HCT116 (cell line): ENCODE data around the gene SRI. TPM values are rescaled to one million over a fixed set of nuclear protein-coding genes. Genes with fewer than 3 reads are reported as not detected.

Source experiments
- ATAC-seq: fragments of 200-7000 bp; cut with Tn5 transposase; 2 replicates; pipeline ENCODE4 v1.9.1; 2020; ENCODE audit warnings: mild to moderate bottlenecking, moderate library complexity
- BruUV-seq: library from RNA; stranded (reverse); fragments of 400-500 nt; replicated peaks from 2 replicates; lab custom pipeline; 2021; lab: Mats Ljungman, UMichigan
- CTCF ChIA-PET: fragments of 300-600 bp; sonication (Branson Sonifier 250); formaldehyde crosslinking; loops from one replicate; lab custom pipeline; 2021; ENCODE audit warnings: antibody characterized with exemption; lab: Charles Lee
- POLR2A ChIA-PET: fragments of 300-600, 350-600 bp; sonication (Branson Sonifier 250); formaldehyde crosslinking; loops from one replicate; lab custom pipeline; 2021; ENCODE audit warnings: antibody characterized with exemption; lab: Charles Lee
- RAD21 ChIA-PET, 2 experiments: fragments of 300-600 bp; sonication (Branson Sonifier 250); formaldehyde crosslinking; loops; one replicate each; lab custom pipeline; 2023; ENCODE audit warnings: low total read pairs in 2 of 2; ENCODE audit not compliant: uncharacterized antibody in 2 of 2, unreplicated experiment in 2 of 2, low non-redundant PET in 1 of 2; lab: Charles Lee
- DNase-seq: peaks from one replicate; pipeline ENCODE4 v3.0.0-alpha.2; 2010; ENCODE audit warnings: low read depth, low spot score
- H2AFZ ChIP-seq: fragments of 200-600 bp; shearing (Covaris generic), sonication (generic); 2 replicates; pipeline ENCODE4 v1.6.1; 2017; ENCODE audit warnings: low read depth, mixed run types, mixed read lengths, antibody characterized with exemption, low read length; ENCODE audit not compliant: poor library complexity, severe bottlenecking
- H3K27ac ChIP-seq: 2 replicates; pipeline ENCODE4 v1.5.1; 2012; ENCODE audit warnings: low read depth, low read length
- H3K27me3 ChIP-seq: fragments of 200-600 bp; sonication (generic); 2 replicates; pipeline ENCODE4 v1.6.1; 2016; ENCODE audit warnings: mixed run types, low read length, mixed read lengths; ENCODE audit not compliant: insufficient read depth
- H3K36me3 ChIP-seq, 2 experiments: fragments of 200-500 bp in 1 of 2; fragments of 200-600 bp in 1 of 2; sonication (Bioruptor generic) in 1 of 2; sonication (generic) in 1 of 2; 2 replicates each; pipeline versions ENCODE4 v1.5.1 to v1.6.1; 2014 to 2016; ENCODE audit warnings: low read length in 2 of 2, inconsistent platforms in 1 of 2, mixed read lengths in 1 of 2, mixed run types in 1 of 2; ENCODE audit not compliant: insufficient read depth in 2 of 2, control insufficient read depth in 1 of 2
- H3K4me1 ChIP-seq, 2 experiments: fragments of 200-600 bp in 1 of 2; sonication (generic) in 1 of 2; 2 replicates each; pipeline versions ENCODE4 v1.5.1 to v1.6.1; 2012 to 2017; ENCODE audit warnings: low read length in 2 of 2, inconsistent platforms in 1 of 2, mild to moderate bottlenecking in 1 of 2, mixed read lengths in 1 of 2, mixed run types in 1 of 2, moderate library complexity in 1 of 2; ENCODE audit not compliant: insufficient read depth in 2 of 2, control insufficient read depth in 1 of 2
- H3K4me2 ChIP-seq: fragments of 200-600 bp; sonication (generic); 2 replicates; pipeline ENCODE4 v1.6.1; 2017; ENCODE audit warnings: mixed run types, low read length, mixed read lengths
- H3K4me3 ChIP-seq, 2 experiments: fragments of 200-600 bp in 1 of 2; sonication (generic) in 1 of 2; replicated peaks in 1 of 2; 2 replicates each; pipeline ENCODE4 v1.5.1; 2011 to 2016; ENCODE audit warnings: low read length in 2 of 2, control low read depth in 1 of 2, low read depth in 1 of 2, mild to moderate bottlenecking in 1 of 2, mixed read lengths in 1 of 2, mixed run types in 1 of 2
- H3K79me2 ChIP-seq: fragments of 200-600 bp; sonication (generic); 2 replicates; pipeline ENCODE4 v1.6.1; 2017; ENCODE audit warnings: mild to moderate bottlenecking, mixed run types, low read length, moderate library complexity, mixed read lengths; ENCODE audit not compliant: insufficient read depth
- H3K9ac ChIP-seq: fragments of 200-600 bp; sonication (generic); 2 replicates; pipeline ENCODE4 v1.6.1; 2016; ENCODE audit warnings: low read length, mixed read lengths
- H3K9me2 ChIP-seq: fragments of 200-600 bp; sonication (generic), shearing (Covaris generic); 2 replicates; pipeline ENCODE4 v1.6.1; 2017; ENCODE audit warnings: mixed run types, mild to moderate bottlenecking, moderate library complexity; ENCODE audit not compliant: insufficient read depth
- H3K9me3 ChIP-seq, 2 experiments: fragments of 200-500 bp in 1 of 2; fragments of 200-600 bp in 1 of 2; sonication (Bioruptor generic) in 1 of 2; sonication (generic) in 1 of 2; 2 replicates each; pipeline ENCODE4 v1.6.1; 2014 to 2017; ENCODE audit warnings: low read length in 2 of 2, mixed read lengths in 2 of 2, inconsistent platforms in 1 of 2, low read depth in 1 of 2, mild to moderate bottlenecking in 1 of 2, mixed run types in 1 of 2, moderate library complexity in 1 of 2; ENCODE audit not compliant: control insufficient read depth in 1 of 2, insufficient read depth in 1 of 2
- H4K20me1 ChIP-seq: fragments of 200-600 bp; sonication (generic), shearing (Covaris generic); 2 replicates; pipeline ENCODE4 v1.6.1; 2017; ENCODE audit warnings: mixed run types, mild to moderate bottlenecking, moderate library complexity; ENCODE audit not compliant: insufficient read depth
- CBX3 ChIP-seq: IDR thresholded peaks from 2 replicates; pipeline ENCODE4 v1.6.1; 2012; ENCODE audit warnings: low read depth
- EGR1 ChIP-seq: IDR thresholded peaks from 2 replicates; pipeline ENCODE4 v1.6.1; 2012; ENCODE audit warnings: low read depth
- FOSL1 ChIP-seq: IDR thresholded peaks from 2 replicates; pipeline ENCODE4 v1.6.1; 2012; ENCODE audit warnings: low read depth
- POLR2A ChIP-seq: IDR thresholded peaks from 2 replicates; pipeline ENCODE4 v1.7.0; 2011; ENCODE audit warnings: borderline replicate concordance; ENCODE audit not compliant: insufficient read depth, insufficient read length; ENCODE audit errors: extremely low read depth
- SIN3A ChIP-seq: IDR thresholded peaks from 2 replicates; pipeline ENCODE4 v1.6.1; 2012; ENCODE audit warnings: low read depth
- SP1 ChIP-seq: IDR thresholded peaks from 2 replicates; pipeline ENCODE4 v1.6.1; 2012; ENCODE audit warnings: low read depth
- SRF ChIP-seq: IDR thresholded peaks from 2 replicates; pipeline ENCODE4 v1.6.1; 2012; ENCODE audit warnings: low read depth
- TCF7L2 ChIP-seq: IDR thresholded peaks from 2 replicates; pipeline ENCODE4 v1.7.0; 2011; ENCODE audit warnings: borderline replicate concordance, inconsistent platforms; ENCODE audit not compliant: insufficient read depth, insufficient read length; ENCODE audit errors: extremely low read depth
- ZFX ChIP-seq: fragments of 450-650 bp; IDR thresholded peaks from 2 replicates; pipeline ENCODE4 v1.6.1; 2017
- ZNF274 ChIP-seq: fragments of 200-500 bp; sonication (Bioruptor generic); IDR thresholded peaks from 2 replicates; pipeline ENCODE4 v1.6.1; 2014; ENCODE audit warnings: mild to moderate bottlenecking, low read depth, low read length, inconsistent platforms
- intact Hi-C: fragments of 100-400 bp; cut with micrococcal nuclease; formaldehyde crosslinking; loops from 2 replicates; pipeline ENCODE4 v1.10.0; 2022
- total RNA-seq: library from RNA; stranded (reverse); gene quantifications from one replicate; pipeline ENCODE4 v1.2.1, GENCODE V29; 2021; ENCODE audit not compliant: unreplicated experiment
- TF ChIP-seq, protein P1 (sequence below): IDR thresholded peaks from 2 replicates; pipeline ENCODE4 v1.6.1; 2012; ENCODE audit warnings: low read depth
- TF ChIP-seq, protein P2 (sequence below), 3 experiments: fragments of 200-600 bp in 1 of 3; sonication (generic) in 1 of 3; IDR thresholded peaks in 2 of 3; conservative IDR thresholded peaks in 1 of 3; 2 replicates each; pipeline ENCODE4 v1.5.1; 2012 to 2017; ENCODE audit warnings: low read depth in 2 of 3, low read length in 2 of 3, antibody characterized with exemption in 1 of 3, borderline replicate concordance in 1 of 3, control low read depth in 1 of 3, mild to moderate bottlenecking in 1 of 3, mixed read lengths in 1 of 3, mixed run types in 1 of 3, moderate library complexity in 1 of 3; ENCODE audit not compliant: insufficient read depth in 1 of 3

SRI gene
- total RNA-seq, 1 experiment from 2014 or later = 114 TPM

DNA sequence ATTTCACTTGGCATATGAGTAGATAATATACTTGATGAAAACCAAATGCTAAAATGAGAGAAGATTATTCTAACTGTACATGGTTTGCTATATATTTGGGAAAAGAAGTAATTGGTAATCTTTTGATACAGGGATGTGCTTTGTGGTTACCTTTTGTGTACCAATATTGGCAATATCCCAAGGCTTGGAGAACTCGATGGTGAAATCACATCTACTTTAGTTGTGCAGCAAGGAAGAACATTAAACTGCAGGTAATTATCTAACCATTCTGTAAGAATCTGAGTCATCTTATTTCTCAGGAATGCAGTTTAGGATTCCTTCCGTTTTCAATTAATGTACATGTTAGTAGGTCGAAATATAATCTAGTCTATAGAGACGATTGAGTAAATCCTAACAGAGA, 64.1 kb downstream of the SRI start:
- H3K9me3 ChIP-seq = 0 out of 4 replicates have a peak, but pooled peaks cover 0 to 5% of the 10 kb centered on the region in 2 experiments
- ATAC-seq = no peak
- intact Hi-C loops = no loop called here
- TF ChIP-seq, protein P1, sequence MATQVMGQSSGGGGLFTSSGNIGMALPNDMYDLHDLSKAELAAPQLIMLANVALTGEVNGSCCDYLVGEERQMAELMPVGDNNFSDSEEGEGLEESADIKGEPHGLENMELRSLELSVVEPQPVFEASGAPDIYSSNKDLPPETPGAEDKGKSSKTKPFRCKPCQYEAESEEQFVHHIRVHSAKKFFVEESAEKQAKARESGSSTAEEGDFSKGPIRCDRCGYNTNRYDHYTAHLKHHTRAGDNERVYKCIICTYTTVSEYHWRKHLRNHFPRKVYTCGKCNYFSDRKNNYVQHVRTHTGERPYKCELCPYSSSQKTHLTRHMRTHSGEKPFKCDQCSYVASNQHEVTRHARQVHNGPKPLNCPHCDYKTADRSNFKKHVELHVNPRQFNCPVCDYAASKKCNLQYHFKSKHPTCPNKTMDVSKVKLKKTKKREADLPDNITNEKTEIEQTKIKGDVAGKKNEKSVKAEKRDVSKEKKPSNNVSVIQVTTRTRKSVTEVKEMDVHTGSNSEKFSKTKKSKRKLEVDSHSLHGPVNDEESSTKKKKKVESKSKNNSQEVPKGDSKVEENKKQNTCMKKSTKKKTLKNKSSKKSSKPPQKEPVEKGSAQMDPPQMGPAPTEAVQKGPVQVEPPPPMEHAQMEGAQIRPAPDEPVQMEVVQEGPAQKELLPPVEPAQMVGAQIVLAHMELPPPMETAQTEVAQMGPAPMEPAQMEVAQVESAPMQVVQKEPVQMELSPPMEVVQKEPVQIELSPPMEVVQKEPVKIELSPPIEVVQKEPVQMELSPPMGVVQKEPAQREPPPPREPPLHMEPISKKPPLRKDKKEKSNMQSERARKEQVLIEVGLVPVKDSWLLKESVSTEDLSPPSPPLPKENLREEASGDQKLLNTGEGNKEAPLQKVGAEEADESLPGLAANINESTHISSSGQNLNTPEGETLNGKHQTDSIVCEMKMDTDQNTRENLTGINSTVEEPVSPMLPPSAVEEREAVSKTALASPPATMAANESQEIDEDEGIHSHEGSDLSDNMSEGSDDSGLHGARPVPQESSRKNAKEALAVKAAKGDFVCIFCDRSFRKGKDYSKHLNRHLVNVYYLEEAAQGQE = no peak
- TF ChIP-seq SRF (no peak), POLR2A (no peak), SIN3A (no peak), ZNF274 (no peak), ZFX (no peak), TCF7L2 (no peak), EGR1 (no peak), FOSL1 (no peak), CBX3 (no peak), SP1 (no peak)
- TF ChIP-seq, protein P2, sequence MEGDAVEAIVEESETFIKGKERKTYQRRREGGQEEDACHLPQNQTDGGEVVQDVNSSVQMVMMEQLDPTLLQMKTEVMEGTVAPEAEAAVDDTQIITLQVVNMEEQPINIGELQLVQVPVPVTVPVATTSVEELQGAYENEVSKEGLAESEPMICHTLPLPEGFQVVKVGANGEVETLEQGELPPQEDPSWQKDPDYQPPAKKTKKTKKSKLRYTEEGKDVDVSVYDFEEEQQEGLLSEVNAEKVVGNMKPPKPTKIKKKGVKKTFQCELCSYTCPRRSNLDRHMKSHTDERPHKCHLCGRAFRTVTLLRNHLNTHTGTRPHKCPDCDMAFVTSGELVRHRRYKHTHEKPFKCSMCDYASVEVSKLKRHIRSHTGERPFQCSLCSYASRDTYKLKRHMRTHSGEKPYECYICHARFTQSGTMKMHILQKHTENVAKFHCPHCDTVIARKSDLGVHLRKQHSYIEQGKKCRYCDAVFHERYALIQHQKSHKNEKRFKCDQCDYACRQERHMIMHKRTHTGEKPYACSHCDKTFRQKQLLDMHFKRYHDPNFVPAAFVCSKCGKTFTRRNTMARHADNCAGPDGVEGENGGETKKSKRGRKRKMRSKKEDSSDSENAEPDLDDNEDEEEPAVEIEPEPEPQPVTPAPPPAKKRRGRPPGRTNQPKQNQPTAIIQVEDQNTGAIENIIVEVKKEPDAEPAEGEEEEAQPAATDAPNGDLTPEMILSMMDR (IDR thresholded peaks at IDR 0.05 in 2 of 3, conservative IDR thresholded peaks at IDR 0.05 in 1 of 3; ENCODE audit: borderline replicate concordance in 1 of 3, insufficient read depth in 1 of 3, low read depth in 2 of 3, low read length in 2 of 3) = no peak
- RAD21 ChIA-PET = no interaction called here
- no peak overlapping the region for H2AFZ ChIP-seq
- POLR2A ChIA-PET = no interaction called here
- CTCF ChIA-PET = no interaction called here
- no peaks in the 10 kb centered on the region for H3K79me2 ChIP-seq
- H3K9me2 ChIP-seq = no peaks in the 10 kb centered on the region
- no peaks in the 10 kb centered on the region for H3K4me1 ChIP-seq
- no peak overlapping the region for H3K4me2 ChIP-seq
- no peaks in the 10 kb centered on the region for H4K20me1 ChIP-seq
- H3K9ac ChIP-seq = no peak overlapping the region
- H3K27me3 ChIP-seq = no peaks in the 10 kb centered on the region
- H3K36me3 ChIP-seq = no peaks in the 10 kb centered on the region
- H3K27ac ChIP-seq = no peak overlapping the region
- no peak overlapping the region for H3K4me3 ChIP-seq
- DNase-seq = no peak
- BruUV-seq = no TSS peak

Other genes with a start within 250 kb of the SRI start
- 0.15 TPM for gene STEAP4, start 86.9 kb upstream of the SRI start, total RNA-seq